ENCODE measurements around the gene ULBP3.
"Not testable (repeated sequence)": the region's sequence is repeated elsewhere in the genome, so short reads cannot be mapped to it uniquely, and the experiment has no call there.

Gene ULBP3

GRCh38 chr6:150069706-150070105 lies 785 bp upstream of the ULBP3 start:
- TF ChIP-seq CTCF (IDR thresholded peaks at IDR 0.05; ENCODE audit: low read depth, low read length, missing control alignments), result no peak
- H3K4me3 ChIP-seq (replicated peaks; ENCODE audit: low read depth, low read length), result peak overlapping the region; percentile 60; the same call in 1 of the 2 replicates
- DNase-seq (ENCODE audit: extremely low read depth, low read depth), result no peak

- no peak for TF ChIP-seq CTCF (IDR thresholded peaks at IDR 0.05; ENCODE audit: low read depth, low read length, missing control alignments)
- peak overlapping the region; percentile 60 for H3K4me3 ChIP-seq (replicated peaks; ENCODE audit: low read depth, low read length)
- no peak for DNase-seq (ENCODE audit: extremely low read depth, low read depth)
Observed at GRCh38 chr6:150068151-150068550, 770 bp downstream of the ULBP3 start.

- no peak for TF ChIP-seq CTCF (IDR thresholded peaks at IDR 0.05; ENCODE audit: low read depth, low read length, missing control alignments)
- no peak for DNase-seq (ENCODE audit: extremely low read depth, low read depth)
- H3K4me3 ChIP-seq (replicated peaks; ENCODE audit: low read depth, low read length), result no peak overlapping the region
Observed at GRCh38 chr6:150065083-150065482, 3.8 kb downstream of the ULBP3 start.

GRCh38 chr6:150063640-150064039 lies 5.3 kb downstream of the ULBP3 start:
- no peak overlapping the region for H3K4me3 ChIP-seq (replicated peaks; ENCODE audit: low read depth, low read length)
- no peak for DNase-seq (ENCODE audit: extremely low read depth, low read depth)
- no peak for TF ChIP-seq CTCF (IDR thresholded peaks at IDR 0.05; ENCODE audit: low read depth, low read length, missing control alignments)

- not testable (repeated sequence) for DNase-seq (ENCODE audit: extremely low read depth, low read depth); H3K4me3 ChIP-seq (replicated peaks; ENCODE audit: low read depth, low read length)
Observed at GRCh38 chr6:150059973-150060372, 8.9 kb downstream of the ULBP3 start.

GRCh38 chr6:150058986-150059385 lies 9.9 kb downstream of the ULBP3 start:
- no peak for TF ChIP-seq CTCF (IDR thresholded peaks at IDR 0.05; ENCODE audit: low read depth, low read length, missing control alignments)
- DNase-seq (ENCODE audit: extremely low read depth, low read depth), result no peak
- H3K4me3 ChIP-seq (replicated peaks; ENCODE audit: low read depth, low read length), result no peak overlapping the region

GRCh38 chr6:150058231-150058792 lies 10.6 kb downstream of the ULBP3 start:
- TF ChIP-seq CTCF (IDR thresholded peaks at IDR 0.05; ENCODE audit: low read depth, low read length, missing control alignments), result no peak
- H3K4me3 ChIP-seq (replicated peaks; ENCODE audit: low read depth, low read length), result no peak overlapping the region
- no peak for DNase-seq (ENCODE audit: extremely low read depth, low read depth)
